SK-N-SH (cell line): ENCODE measurements around the gene ACVRL1. TPM values are rescaled to one million over a fixed set of nuclear protein-coding genes. Genes with fewer than 3 reads are reported as not detected.

ENCODE experiments used
- CTCF ChIA-PET: fragments of 300-600, 350-600 bp; formaldehyde crosslinking; extraction: SDS; loops from one replicate; lab custom pipeline; 2021; lab: Yijun Ruan, JAX
- POLR2A ChIA-PET: fragments of 350-600 bp; sonication (Branson Sonifier 250); formaldehyde crosslinking; extraction: SDS; loops from one replicate; lab custom pipeline; 2020; ENCODE audit warnings: antibody characterized with exemption, inconsistent platforms; lab: Yijun Ruan, JAX
- DNase-seq: peaks from one replicate; pipeline ENCODE4 v3.0.0; 2012
- H2AFZ ChIP-seq: fragments of 200-600 bp; sonication (generic); 2 replicates; pipeline ENCODE4 v1.8.1; 2016; ENCODE audit warnings: antibody characterized with exemption, mild to moderate bottlenecking, low read depth
- H3F3A ChIP-seq: fragments of 200-600 bp; sonication (generic); replicated peaks from 2 replicates; pipeline ENCODE3; 2016; ENCODE audit warnings: antibody characterized with exemption, mild to moderate bottlenecking; ENCODE audit not compliant: insufficient read depth
- H3K27ac ChIP-seq, 2 experiments: fragments of 200-500 bp in 1 of 2; fragments of 200-600 bp in 1 of 2; sonication (Bioruptor generic) in 1 of 2; sonication (generic), shearing (Covaris generic) in 1 of 2; 2 replicates each; pipeline versions ENCODE4 v1.5.1 to v1.6.1; 2014 to 2016; ENCODE audit warnings: low read depth in 2 of 2, inconsistent platforms in 1 of 2, low read length in 1 of 2, mild to moderate bottlenecking in 1 of 2, mixed read lengths in 1 of 2
- H3K27me3 ChIP-seq: fragments of 200-600 bp; sonication (generic), shearing (Covaris generic); 2 replicates; pipeline ENCODE4 v1.6.1; 2016; ENCODE audit warnings: mixed run types; ENCODE audit not compliant: insufficient read depth
- H3K36me3 ChIP-seq, 2 experiments: fragments of 200-500 bp in 1 of 2; fragments of 200-600 bp in 1 of 2; sonication (Bioruptor generic) in 1 of 2; sonication (generic) in 1 of 2; replicated peaks in 1 of 2; 2 replicates each; pipeline versions ENCODE3 to v1.5.1; 2014 to 2016; ENCODE audit warnings: low read length in 1 of 2, mild to moderate bottlenecking in 1 of 2; ENCODE audit not compliant: insufficient read depth in 2 of 2, control insufficient read depth in 1 of 2
- H3K4me1 ChIP-seq, 2 experiments: fragments of 200-500 bp in 1 of 2; fragments of 200-600 bp in 1 of 2; sonication (Bioruptor generic) in 1 of 2; sonication (generic), shearing (Covaris generic) in 1 of 2; 2 replicates each; pipeline versions ENCODE4 v1.5.1 to v1.6.1; 2014 to 2016; ENCODE audit warnings: low read depth in 1 of 2, low read length in 1 of 2, mixed run types in 1 of 2; ENCODE audit not compliant: insufficient read depth in 2 of 2, control insufficient read depth in 1 of 2
- H3K4me2 ChIP-seq: fragments of 200-600 bp; sonication (generic), shearing (Covaris generic); 2 replicates; pipeline ENCODE4 v1.6.1; 2017; ENCODE audit warnings: mixed run types
- H3K4me3 ChIP-seq, 2 experiments: fragments of 200-500 bp in 1 of 2; fragments of 200-600 bp in 1 of 2; sonication (Bioruptor generic) in 1 of 2; sonication (generic), shearing (Covaris generic) in 1 of 2; 2 replicates each; pipeline versions ENCODE4 v1.5.1 to v1.8.1; 2014 to 2016; ENCODE audit warnings: low read depth in 2 of 2, inconsistent platforms in 1 of 2, low read length in 1 of 2, mild to moderate bottlenecking in 1 of 2, mixed read lengths in 1 of 2, moderate library complexity in 1 of 2
- H3K79me2 ChIP-seq: fragments of 200-600 bp; sonication (generic); 2 replicates; pipeline ENCODE4 v1.8.1; 2017; ENCODE audit warnings: mild to moderate bottlenecking; ENCODE audit not compliant: insufficient read depth
- H3K9ac ChIP-seq: fragments of 200-600 bp; sonication (generic); 2 replicates; pipeline ENCODE4 v1.6.1; 2017; ENCODE audit warnings: mixed run types
- H3K9me2 ChIP-seq: fragments of 200-600 bp; sonication (generic); 2 replicates; pipeline ENCODE4 v1.6.1; 2017; ENCODE audit warnings: mixed run types
- H3K9me3 ChIP-seq: fragments of 200-600 bp; sonication (generic); 2 replicates; pipeline ENCODE4 v1.6.1; 2017; ENCODE audit warnings: mixed run types, mild to moderate bottlenecking, moderate library complexity
- H4K20me1 ChIP-seq: fragments of 200-600 bp; sonication (generic); 2 replicates; pipeline ENCODE4 v1.6.1; 2017; ENCODE audit warnings: mild to moderate bottlenecking, mixed run types; ENCODE audit not compliant: insufficient read depth
- CHD2 ChIP-seq: fragments of 150-350 bp; IDR thresholded peaks from 2 replicates; pipeline ENCODE4 v1.6.1; 2018; ENCODE audit warnings: low read length; ENCODE audit not compliant: partially characterized antibody
- ELF1 ChIP-seq: IDR thresholded peaks from 2 replicates; pipeline ENCODE4 v1.4.0; 2012
- EP300 ChIP-seq, 2 experiments: IDR thresholded peaks; 2 replicates each; pipeline versions ENCODE4 v1.4.0 to v1.6.1; 2012; ENCODE audit warnings: borderline replicate concordance in 1 of 2, low read depth in 1 of 2, low read length in 1 of 2
- FOSL2 ChIP-seq: IDR thresholded peaks from 2 replicates; pipeline ENCODE4 v1.4.0; 2012; ENCODE audit warnings: low read depth, mild to moderate bottlenecking, moderate library complexity, borderline replicate concordance
- FOXJ3 ChIP-seq: sonication (generic); formaldehyde crosslinking; IDR thresholded peaks from 2 replicates; pipeline ENCODE4 v1.5.1; 2020; ENCODE audit warnings: mild to moderate bottlenecking, missing genetic modification reagents
- GABPA ChIP-seq: IDR thresholded peaks from 2 replicates; pipeline ENCODE4 v1.4.0; 2012; ENCODE audit warnings: low read depth, mild to moderate bottlenecking
- GATA2 ChIP-seq: sonication (generic); formaldehyde crosslinking; IDR thresholded peaks from 2 replicates; pipeline ENCODE4 v1.5.0; 2020; ENCODE audit warnings: mild to moderate bottlenecking, missing genetic modification reagents
- JUND ChIP-seq: IDR thresholded peaks from 2 replicates; pipeline ENCODE4 v1.4.0; 2012
- MEF2A ChIP-seq: IDR thresholded peaks from 2 replicates; pipeline ENCODE4 v1.4.0; 2012; ENCODE audit warnings: low read depth, borderline replicate concordance
- MXI1 ChIP-seq: IDR thresholded peaks from 2 replicates; pipeline ENCODE4 v1.6.1; 2012; ENCODE audit warnings: mild to moderate bottlenecking, low read depth, low read length, improper control_type of control experiment
- NFIC ChIP-seq: IDR thresholded peaks from 2 replicates; pipeline ENCODE4 v1.4.0; 2012; ENCODE audit warnings: borderline replicate concordance
- POLR2AphosphoS5 ChIP-seq: IDR thresholded peaks from 2 replicates; pipeline ENCODE4 v1.6.1; 2012; ENCODE audit warnings: low read depth, low read length
- RCOR1 ChIP-seq: fragments of 150-350 bp; IDR thresholded peaks from 2 replicates; pipeline ENCODE4 v1.6.1; 2017; ENCODE audit warnings: antibody characterized with exemption, low read length
- RFX5 ChIP-seq: IDR thresholded peaks from 2 replicates; pipeline ENCODE4 v1.6.1; 2012; ENCODE audit warnings: mild to moderate bottlenecking, improper control_type of control experiment, low read length
- SIN3A ChIP-seq: IDR thresholded peaks from 2 replicates; pipeline ENCODE4 v1.6.1; 2012; ENCODE audit warnings: low read depth, mild to moderate bottlenecking, low read length, moderate library complexity, borderline replicate concordance
- TAF1 ChIP-seq: IDR thresholded peaks from 2 replicates; pipeline ENCODE4 v1.6.1; 2012; ENCODE audit warnings: low read depth, mild to moderate bottlenecking, low read length, moderate library complexity, borderline replicate concordance
- TCF12 ChIP-seq: IDR thresholded peaks from 2 replicates; pipeline ENCODE4 v1.4.0; 2012
- TEAD4 ChIP-seq: IDR thresholded peaks from 2 replicates; pipeline ENCODE4 v1.4.0; 2012; ENCODE audit warnings: mild to moderate bottlenecking, borderline replicate concordance; ENCODE audit not compliant: insufficient read depth
- YY1 ChIP-seq: IDR thresholded peaks from 2 replicates; pipeline ENCODE4 v1.4.0; 2012; ENCODE audit warnings: low read depth, mild to moderate bottlenecking
- WGBS: methylation state at CpG from one replicate; pipeline ENCODE4 v1.1.6; 2017; ENCODE audit warnings: low lambda C conversion rate; 5-methylcytosine and 5-hydroxymethylcytosine counted together
- polyA plus RNA-seq, 3 experiments: library from polyadenylated mRNA; depleted of rRNA; stranded (reverse); fragments of >200 nt; gene quantifications; 2 replicates each; pipeline ENCODE4 v1.2.3, GENCODE V29; 2012
- TF ChIP-seq, protein P1 (sequence below): fragments of 150-350 bp; IDR thresholded peaks from 2 replicates; pipeline ENCODE4 v1.6.1; 2016; ENCODE audit warnings: mild to moderate bottlenecking, low read depth, low read length
- TF ChIP-seq, protein P2 (sequence below): IDR thresholded peaks from 2 replicates; pipeline ENCODE4; 2012
- TF ChIP-seq, protein P3 (sequence below): IDR thresholded peaks from 2 replicates; pipeline ENCODE4 v1.4.0; 2012; ENCODE audit warnings: low read depth
- TF ChIP-seq, protein P4 (sequence below): fragments of 150-350 bp; IDR thresholded peaks from 2 replicates; pipeline ENCODE4 v1.6.1; 2017; ENCODE audit warnings: antibody characterized with exemption, low read length, low read depth, borderline replicate concordance
- TF ChIP-seq, protein P5 (sequence below): IDR thresholded peaks from 2 replicates; pipeline ENCODE4 v1.4.0; 2012; ENCODE audit warnings: low read depth, borderline replicate concordance

The ACVRL1 gene
- polyA plus RNA-seq, 1 of the 3 experiments (the other 2 are of a cell fraction) = 0.07 TPM

DNA sequence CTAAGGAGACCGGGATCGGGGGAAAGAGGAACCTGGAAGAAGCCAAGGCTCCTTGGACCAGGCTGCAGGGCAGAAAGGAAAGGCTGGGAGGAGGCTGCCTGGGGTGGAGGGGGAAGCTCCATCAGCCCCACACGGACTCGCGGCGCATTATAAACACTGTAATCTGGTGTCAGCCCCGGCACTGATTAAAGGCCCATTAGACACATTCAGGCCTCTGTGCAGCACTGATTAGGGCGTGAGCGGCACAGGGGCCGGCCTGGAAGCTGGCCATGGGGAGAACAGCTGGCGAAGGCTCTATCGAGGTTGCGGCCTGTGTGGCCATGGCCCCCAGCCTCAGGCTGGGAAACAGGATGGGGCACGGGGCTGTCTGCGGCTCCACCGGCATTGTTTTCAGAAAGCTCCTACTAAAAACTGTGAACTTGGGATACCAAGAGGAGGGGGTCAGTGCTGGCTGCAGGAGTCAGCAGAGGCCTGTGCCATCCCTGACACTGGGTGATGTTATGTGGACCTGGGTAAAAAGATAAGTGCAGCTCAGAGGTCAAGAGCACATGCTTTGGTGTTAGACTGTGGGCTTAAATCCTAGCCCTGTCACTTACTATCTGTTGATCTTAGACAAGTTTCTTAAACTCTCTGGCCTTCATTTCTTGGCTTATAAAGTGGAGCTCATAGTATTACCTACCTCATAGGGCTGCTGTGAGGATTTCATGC, 10.6 kb downstream of the ACVRL1 start (continued):
- TF ChIP-seq, protein P1, sequence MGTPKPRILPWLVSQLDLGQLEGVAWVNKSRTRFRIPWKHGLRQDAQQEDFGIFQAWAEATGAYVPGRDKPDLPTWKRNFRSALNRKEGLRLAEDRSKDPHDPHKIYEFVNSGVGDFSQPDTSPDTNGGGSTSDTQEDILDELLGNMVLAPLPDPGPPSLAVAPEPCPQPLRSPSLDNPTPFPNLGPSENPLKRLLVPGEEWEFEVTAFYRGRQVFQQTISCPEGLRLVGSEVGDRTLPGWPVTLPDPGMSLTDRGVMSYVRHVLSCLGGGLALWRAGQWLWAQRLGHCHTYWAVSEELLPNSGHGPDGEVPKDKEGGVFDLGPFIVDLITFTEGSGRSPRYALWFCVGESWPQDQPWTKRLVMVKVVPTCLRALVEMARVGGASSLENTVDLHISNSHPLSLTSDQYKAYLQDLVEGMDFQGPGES = no peak
- TF ChIP-seq, protein P2, sequence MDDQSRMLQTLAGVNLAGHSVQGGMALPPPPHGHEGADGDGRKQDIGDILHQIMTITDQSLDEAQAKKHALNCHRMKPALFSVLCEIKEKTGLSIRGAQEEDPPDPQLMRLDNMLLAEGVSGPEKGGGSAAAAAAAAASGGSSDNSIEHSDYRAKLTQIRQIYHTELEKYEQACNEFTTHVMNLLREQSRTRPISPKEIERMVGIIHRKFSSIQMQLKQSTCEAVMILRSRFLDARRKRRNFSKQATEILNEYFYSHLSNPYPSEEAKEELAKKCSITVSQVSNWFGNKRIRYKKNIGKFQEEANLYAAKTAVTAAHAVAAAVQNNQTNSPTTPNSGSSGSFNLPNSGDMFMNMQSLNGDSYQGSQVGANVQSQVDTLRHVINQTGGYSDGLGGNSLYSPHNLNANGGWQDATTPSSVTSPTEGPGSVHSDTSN = no peak
- TF ChIP-seq TAF1 (no peak), RFX5 (no peak), JUND (no peak), SIN3A (no peak), ELF1 (no peak), POLR2AphosphoS5 (no peak), YY1 (no peak), NFIC (no peak), FOSL2 (no peak), RCOR1 (peak; percentile 40; the same call in 1 of the 2 replicates), TEAD4 (no peak), CHD2 (no peak), GATA2 (CRISPR knock-in tag) (peak; percentile 69), EP300 (IDR thresholded peaks at IDR 0.05; ENCODE audit: borderline replicate concordance in 1 of 2, low read depth in 1 of 2, low read length in 1 of 2) (peak in 1 of 2 experiments; percentile 64; a peak in 2 of 4 replicates)
- TF ChIP-seq, protein P3, sequence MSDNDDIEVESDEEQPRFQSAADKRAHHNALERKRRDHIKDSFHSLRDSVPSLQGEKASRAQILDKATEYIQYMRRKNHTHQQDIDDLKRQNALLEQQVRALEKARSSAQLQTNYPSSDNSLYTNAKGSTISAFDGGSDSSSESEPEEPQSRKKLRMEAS = no peak
- TF ChIP-seq, protein P4, sequence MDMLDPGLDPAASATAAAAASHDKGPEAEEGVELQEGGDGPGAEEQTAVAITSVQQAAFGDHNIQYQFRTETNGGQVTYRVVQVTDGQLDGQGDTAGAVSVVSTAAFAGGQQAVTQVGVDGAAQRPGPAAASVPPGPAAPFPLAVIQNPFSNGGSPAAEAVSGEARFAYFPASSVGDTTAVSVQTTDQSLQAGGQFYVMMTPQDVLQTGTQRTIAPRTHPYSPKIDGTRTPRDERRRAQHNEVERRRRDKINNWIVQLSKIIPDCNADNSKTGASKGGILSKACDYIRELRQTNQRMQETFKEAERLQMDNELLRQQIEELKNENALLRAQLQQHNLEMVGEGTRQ = no peak

DNA sequence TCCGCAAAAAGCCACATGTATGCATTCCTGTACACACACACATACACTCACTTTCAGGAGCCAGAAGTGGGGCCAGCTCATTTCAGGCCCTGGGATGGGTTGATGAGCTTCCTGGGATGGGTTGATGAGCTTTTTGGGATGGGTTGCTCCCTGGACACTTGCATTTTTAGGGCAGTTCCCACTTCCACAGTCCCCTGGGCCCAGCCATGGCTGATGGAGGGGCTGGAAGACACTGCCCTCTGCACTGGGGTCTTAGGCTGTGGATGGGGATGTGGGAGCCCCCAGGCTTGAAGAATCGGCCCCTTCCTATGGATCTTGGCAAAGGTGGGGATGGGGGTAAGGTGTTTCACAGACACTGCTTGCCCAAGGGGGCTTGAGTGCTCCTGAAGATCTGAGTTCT, 12.7 kb downstream of the ACVRL1 start:
- WGBS = 67% methylated on average over 2 of the region's 2 CpGs
- CTCF ChIA-PET = interaction anchor here (4.4 to 10.1 kb wide), 2 partner anchors 7 to 26 kb away, joined by 28 to 55 read pairs; no protein-coding TSS in a partner anchor
- no peak for TF ChIP-seq GATA2 (CRISPR knock-in tag)
- TF ChIP-seq MXI1 = no peak
- TF ChIP-seq YY1 = no peak
- no peak for TF ChIP-seq RFX5
- TF ChIP-seq MEF2A = no peak
- no peak for TF ChIP-seq CHD2
- no peak for TF ChIP-seq TCF12
- TF ChIP-seq JUND = no peak
- no peak for TF ChIP-seq FOXJ3 (CRISPR knock-in tag)
- TF ChIP-seq, protein P5, sequence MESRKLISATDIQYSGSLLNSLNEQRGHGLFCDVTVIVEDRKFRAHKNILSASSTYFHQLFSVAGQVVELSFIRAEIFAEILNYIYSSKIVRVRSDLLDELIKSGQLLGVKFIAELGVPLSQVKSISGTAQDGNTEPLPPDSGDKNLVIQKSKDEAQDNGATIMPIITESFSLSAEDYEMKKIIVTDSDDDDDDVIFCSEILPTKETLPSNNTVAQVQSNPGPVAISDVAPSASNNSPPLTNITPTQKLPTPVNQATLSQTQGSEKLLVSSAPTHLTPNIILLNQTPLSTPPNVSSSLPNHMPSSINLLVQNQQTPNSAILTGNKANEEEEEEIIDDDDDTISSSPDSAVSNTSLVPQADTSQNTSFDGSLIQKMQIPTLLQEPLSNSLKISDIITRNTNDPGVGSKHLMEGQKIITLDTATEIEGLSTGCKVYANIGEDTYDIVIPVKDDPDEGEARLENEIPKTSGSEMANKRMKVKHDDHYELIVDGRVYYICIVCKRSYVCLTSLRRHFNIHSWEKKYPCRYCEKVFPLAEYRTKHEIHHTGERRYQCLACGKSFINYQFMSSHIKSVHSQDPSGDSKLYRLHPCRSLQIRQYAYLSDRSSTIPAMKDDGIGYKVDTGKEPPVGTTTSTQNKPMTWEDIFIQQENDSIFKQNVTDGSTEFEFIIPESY = no peak
- no peak for TF ChIP-seq GABPA
- no peak for TF ChIP-seq TAF1
- no peak for TF ChIP-seq RCOR1

More for the DNA sequence above, 12.7 kb downstream of the ACVRL1 start:
- Histone ChIP-seq H3K36me3 (no peaks in the 10 kb centered on the region), H3K27me3 (no peaks in the 10 kb centered on the region), H3K79me2 (no peaks in the 10 kb centered on the region), H2AFZ (no peak overlapping the region), H3K9me3 (no peaks in the 10 kb centered on the region), H3K4me2 (no peak overlapping the region), H3K27ac (no peak overlapping the region; a peak in 1 of 4 replicates), H3K4me3 (no peak overlapping the region), H3K9ac (no peak overlapping the region), H4K20me1 (no peaks in the 10 kb centered on the region), H3F3A (no peaks in the 10 kb centered on the region), H3K4me1 (peaks cover 0 to 54% of the 10 kb centered on the region in 2 experiments; a peak in 2 of 4 replicates), H3K9me2 (no peaks in the 10 kb centered on the region)
- POLR2A ChIA-PET = no interaction called here
- DNase-seq = peak; percentile 7
